Common myeloid progenitor, CD34-positive (primary cell): Measurements from ENCODE around the gene ADH7.
A peak's percentile ranks its signal among the peaks of the same experiment; 100 is the strongest.

Experiments used
- CTCF ChIA-PET: fragments of 350-600 bp; sonication (Branson Sonifier 250); formaldehyde crosslinking; loops from one replicate; lab custom pipeline; 2021; ENCODE audit warnings: antibody characterized with exemption; lab: Charles Lee
- POLR2A ChIA-PET: fragments of 350-600 bp; sonication (Branson Sonifier 250); formaldehyde crosslinking; loops from one replicate; lab custom pipeline; 2021; ENCODE audit warnings: antibody characterized with exemption; lab: Charles Lee
- DNase-seq, 3 donors: peaks; one replicate each; pipeline versions ENCODE4 v3.0.0 to v3.0.0-alpha.2; 2013
- H3K27ac ChIP-seq, 2 experiments: 1 replicate in 1 of 2; 2 replicates in 1 of 2; pipeline ENCODE4 v1.7.0; 2013; ENCODE audit warnings: inconsistent platforms in 2 of 2, low read length in 2 of 2, mild to moderate bottlenecking in 2 of 2, low read depth in 1 of 2, moderate library complexity in 1 of 2; ENCODE audit not compliant: severe bottlenecking in 2 of 2, insufficient read depth in 1 of 2, poor library complexity in 1 of 2
- H3K27me3 ChIP-seq, 5 experiments: replicated peaks in 2 of 5; 1 replicate in 3 of 5; 2 replicates in 2 of 5; pipeline versions ENCODE4 v1.6.1 to v1.7.0; 2013; ENCODE audit warnings: low read length in 4 of 5, mild to moderate bottlenecking in 2 of 5, moderate library complexity in 2 of 5, inconsistent platforms in 1 of 5; ENCODE audit not compliant: insufficient read depth in 5 of 5, control insufficient read depth in 4 of 5
- H3K36me3 ChIP-seq, 4 experiments: 1 replicate in 2 of 4; 2 replicates in 2 of 4; pipeline versions ENCODE4 v1.6.1 to v1.7.0; 2013; ENCODE audit warnings: low read length in 3 of 4, control low read depth in 1 of 4, mild to moderate bottlenecking in 1 of 4; ENCODE audit not compliant: control insufficient read depth in 4 of 4, insufficient read depth in 4 of 4
- H3K4me1 ChIP-seq, 4 experiments: 1 replicate in 3 of 4; 2 replicates in 1 of 4; pipeline versions ENCODE4 v1.6.1 to v1.7.1; 2013; ENCODE audit warnings: low read length in 3 of 4, mild to moderate bottlenecking in 3 of 4, control low read depth in 1 of 4, inconsistent platforms in 1 of 4, moderate library complexity in 1 of 4; ENCODE audit not compliant: control insufficient read depth in 4 of 4, insufficient read depth in 4 of 4; ENCODE audit errors: control extremely low read depth in 1 of 4
- H3K4me3 ChIP-seq, 7 experiments: 1 replicate in 4 of 7; 2 replicates in 3 of 7; pipeline versions ENCODE4 v1.5.1 to v1.7.0; 2013; ENCODE audit warnings: mild to moderate bottlenecking in 7 of 7, low read length in 6 of 7, moderate library complexity in 6 of 7, inconsistent platforms in 2 of 7, low read depth in 2 of 7, control low read depth in 1 of 7; ENCODE audit not compliant: insufficient read depth in 4 of 7, control insufficient read depth in 1 of 7; ENCODE audit errors: extremely low read depth in 1 of 7
- H3K9me3 ChIP-seq, 5 experiments: 1 replicate in 4 of 5; 2 replicates in 1 of 5; pipeline versions ENCODE4 v1.6.1 to v1.7.1; 2013; ENCODE audit warnings: low read length in 4 of 5, mild to moderate bottlenecking in 2 of 5, inconsistent platforms in 1 of 5, low read depth in 1 of 5, moderate library complexity in 1 of 5; ENCODE audit not compliant: control insufficient read depth in 4 of 5, insufficient read depth in 2 of 5; ENCODE audit errors: control extremely low read depth in 1 of 5
- WGBS: methylation state at CpG from one replicate; pipeline ENCODE4 v1.1.5; 2013; ENCODE audit not compliant: insufficient coverage; 5-methylcytosine and 5-hydroxymethylcytosine counted together

ADH7 gene

DNA sequence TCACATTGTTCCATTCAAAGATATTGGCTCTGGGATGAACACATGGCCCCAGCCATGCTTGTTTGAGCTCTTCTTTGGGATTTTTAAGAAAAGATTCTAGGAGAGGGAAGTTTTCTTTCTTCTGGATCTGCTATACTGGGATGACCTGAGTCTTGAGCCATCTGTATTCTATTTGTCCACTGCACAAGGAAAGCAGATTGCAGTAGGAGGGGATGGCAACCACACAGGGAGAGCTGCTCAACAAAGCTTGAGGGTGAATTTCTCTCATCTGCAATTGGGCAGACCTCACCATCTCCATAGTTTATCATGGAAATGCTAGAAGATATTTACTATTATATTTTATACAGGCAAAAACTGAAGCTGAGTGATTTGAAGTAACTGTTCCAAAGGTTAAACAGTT, 34.3 kb downstream of the ADH7 start:
- CTCF ChIA-PET = no interaction called here
- POLR2A ChIA-PET = no interaction called here

DNA sequence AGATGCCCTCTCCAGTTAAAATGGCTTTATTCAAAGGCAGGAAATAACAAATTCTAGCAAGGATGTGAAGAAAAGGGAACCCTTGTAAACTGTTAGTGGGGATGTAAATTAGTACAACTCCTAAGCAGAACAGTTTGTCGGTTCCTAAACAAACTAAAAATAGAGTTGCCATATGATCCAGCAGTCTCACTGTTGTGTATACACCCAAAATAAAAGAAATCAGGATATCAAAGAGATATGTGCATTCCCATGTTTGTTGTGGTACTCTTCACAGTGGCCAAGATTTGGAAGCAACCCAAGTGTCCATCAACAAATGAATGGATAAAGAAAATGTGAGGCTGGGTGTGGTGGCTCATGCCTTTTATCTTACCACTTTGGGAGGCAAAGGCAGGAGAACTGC, 36.1 kb downstream of the ADH7 start:
- CTCF ChIA-PET = interaction anchor here (0.7 kb wide), 1 partner anchor 31 kb away, joined by 3 read pairs; no protein-coding TSS in a partner anchor
- no CpG with 5 or more reads among the region's 1 CpG for WGBS
- DNase-seq = no peak
- Histone ChIP-seq H3K9me3 (peaks cover 0 to 2% (median 0%) of the 10 kb centered on the region in 5 experiments), H3K27ac (no peak overlapping the region), H3K36me3 (no peaks in the 10 kb centered on the region), H3K4me1 (no peaks in the 10 kb centered on the region), H3K27me3 (no peaks in the 10 kb centered on the region), H3K4me3 (no peak overlapping the region)
- POLR2A ChIA-PET = no interaction called here

More for the DNA sequence above, 34.3 kb downstream of the ADH7 start:
- H3K27me3 ChIP-seq = no peaks in the 10 kb centered on the region
- H3K9me3 ChIP-seq = peaks cover 0 to 2% (median 0%) of the 10 kb centered on the region in 5 experiments
- no peak for DNase-seq
- no peak overlapping the region for H3K27ac ChIP-seq
- H3K4me1 ChIP-seq = no peaks in the 10 kb centered on the region
- no peaks in the 10 kb centered on the region for H3K36me3 ChIP-seq
- H3K4me3 ChIP-seq = no peak overlapping the region

DNA sequence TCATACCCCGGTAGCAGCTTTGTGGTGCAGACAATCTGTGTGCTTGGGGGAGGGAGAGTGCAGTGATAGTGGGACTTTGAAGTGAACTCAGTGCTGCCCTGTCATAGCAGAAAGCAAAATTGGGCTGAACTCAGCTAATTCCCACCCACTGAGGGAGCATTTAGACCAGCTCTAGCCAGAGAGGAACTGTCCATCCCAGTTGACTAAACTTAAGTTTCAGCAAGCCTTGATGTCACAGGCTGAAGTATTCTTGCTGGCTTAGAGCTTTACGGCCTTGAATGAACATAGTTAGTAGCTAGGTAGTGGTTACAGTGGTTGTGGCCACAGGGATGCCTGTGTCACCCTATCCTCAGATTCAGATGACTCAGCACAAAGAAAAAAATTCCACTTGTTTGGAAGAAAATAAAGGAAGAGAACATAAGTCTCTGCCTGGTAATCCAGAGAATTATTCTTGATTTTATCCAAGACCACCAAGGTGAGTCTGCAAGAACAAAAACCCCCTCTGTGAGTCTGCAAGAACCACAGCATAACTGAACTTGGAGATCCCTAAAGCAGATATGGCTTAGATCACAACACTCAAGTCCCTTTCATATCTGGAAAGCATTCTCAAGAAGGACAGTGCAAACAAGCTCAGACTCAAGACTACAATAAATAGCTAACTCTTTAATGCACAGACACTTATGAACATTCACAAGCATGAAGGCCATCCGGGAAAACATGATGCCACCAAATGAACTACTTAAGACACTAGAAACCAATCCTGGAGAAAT, 39.4 kb downstream of the ADH7 start:
- 100% methylated on average over 1 of the region's 3 CpGs for WGBS
- H3K27ac ChIP-seq = no peak overlapping the region

DNA sequence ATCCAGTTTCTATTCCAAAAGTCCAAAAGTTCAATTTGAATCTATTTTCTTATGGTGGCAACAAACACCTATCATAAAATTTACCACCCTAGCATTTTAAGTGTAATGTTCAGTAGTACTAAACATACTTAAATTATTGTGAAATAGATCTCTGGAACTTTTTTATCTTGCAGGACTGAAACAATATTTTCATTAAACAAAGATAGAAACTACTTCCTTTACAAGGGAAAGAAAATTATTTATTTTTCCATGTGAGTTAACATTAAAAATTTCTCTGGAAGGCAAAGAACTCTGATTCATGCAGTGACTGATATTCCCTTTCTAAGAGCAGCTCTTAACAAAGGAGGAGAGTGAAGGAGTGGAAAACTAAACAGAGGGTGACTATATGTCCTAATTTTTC, 40.2 kb downstream of the ADH7 start:
- POLR2A ChIA-PET = no interaction called here
- no peaks in the 10 kb centered on the region for H3K27me3 ChIP-seq
- no peak overlapping the region for H3K4me3 ChIP-seq
- H3K36me3 ChIP-seq = no peaks in the 10 kb centered on the region
- H3K9me3 ChIP-seq = peaks cover 0 to 7% (median 0%) of the 10 kb centered on the region in 5 experiments
- CTCF ChIA-PET = interaction anchor here (1.6 kb wide), 1 partner anchor 10 kb away, joined by 10 read pairs; no protein-coding TSS in a partner anchor
- no peak for DNase-seq
- no peaks in the 10 kb centered on the region for H3K4me1 ChIP-seq
- no peak overlapping the region for H3K27ac ChIP-seq

More for the DNA sequence above, 39.4 kb downstream of the ADH7 start:
- peaks cover 0 to 7% (median 0%) of the 10 kb centered on the region in 5 experiments for H3K9me3 ChIP-seq
- H3K4me3 ChIP-seq = no peak overlapping the region
- DNase-seq = peak in 2 of 3 donors; percentile 20 to 36
- no peaks in the 10 kb centered on the region for H3K27me3 ChIP-seq
- CTCF ChIA-PET = interaction anchor here (1.6 kb wide), 1 partner anchor 9 kb away, joined by 10 read pairs; no protein-coding TSS in a partner anchor
- no peaks in the 10 kb centered on the region for H3K36me3 ChIP-seq
- no peaks in the 10 kb centered on the region for H3K4me1 ChIP-seq
- POLR2A ChIA-PET = no interaction called here

DNA sequence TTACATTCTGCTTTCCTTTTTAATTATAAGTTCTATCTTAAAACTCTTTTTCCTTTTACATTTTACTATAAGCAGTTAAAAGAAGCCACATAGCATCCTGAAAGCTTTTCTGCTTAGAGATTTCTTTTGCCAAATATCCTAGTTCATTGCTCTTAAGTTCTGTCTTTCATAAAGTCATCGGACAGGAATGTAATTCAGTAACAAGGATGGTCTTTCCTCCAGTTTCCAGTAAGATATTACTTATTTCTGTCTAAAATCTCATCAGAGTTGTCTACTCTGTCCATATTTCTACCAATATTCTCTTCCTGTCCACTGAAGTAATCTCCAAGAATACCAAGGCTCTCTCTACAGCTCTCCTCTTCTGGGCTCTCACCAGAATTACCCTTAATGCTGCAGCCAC, 45.1 kb downstream of the ADH7 start:
- ChIA-PET CTCF (interaction anchor here (1.5 kb wide), 1 partner anchor 13 kb away, joined by 4 read pairs; no protein-coding TSS in a partner anchor), POLR2A (no interaction called here)
- H3K9me3 ChIP-seq = peaks cover 0 to 9% (median 0%) of the 10 kb centered on the region in 5 experiments
- DNase-seq = no peak
- peaks cover 0 to 6% (median 0%) of the 10 kb centered on the region in 4 experiments for H3K4me1 ChIP-seq
- no peaks in the 10 kb centered on the region for H3K36me3 ChIP-seq
- no peak overlapping the region for H3K27ac ChIP-seq
- H3K27me3 ChIP-seq = no peaks in the 10 kb centered on the region
- H3K4me3 ChIP-seq = no peak overlapping the region
- WGBS = 100% methylated on average over 1 of the region's 1 CpG

DNA sequence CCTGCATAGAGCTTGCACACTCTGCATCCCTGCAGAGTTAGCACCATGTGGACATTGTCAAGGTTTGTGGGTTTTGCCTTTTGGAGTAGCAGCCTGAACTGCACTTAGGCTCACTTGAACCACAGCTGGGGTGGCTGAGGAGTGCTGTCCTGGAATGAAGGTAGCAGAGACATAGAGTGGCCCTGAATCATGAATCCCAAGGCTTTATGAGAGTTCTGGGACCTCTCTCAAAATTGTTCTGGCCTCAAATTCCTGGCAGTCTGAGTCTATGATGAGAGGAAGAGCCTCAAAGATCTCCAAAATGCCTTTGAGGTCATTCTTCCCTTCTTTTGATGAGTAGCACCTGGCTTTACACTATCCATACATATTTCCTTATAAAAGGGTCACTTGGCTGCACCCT, 45.5 kb downstream of the ADH7 start:
- ChIA-PET POLR2A (no interaction called here), CTCF (no interaction called here)
- Histone ChIP-seq H3K36me3 (no peaks in the 10 kb centered on the region), H3K27ac (no peak overlapping the region), H3K4me3 (no peak overlapping the region), H3K9me3 (peaks cover 0 to 9% (median 0%) of the 10 kb centered on the region in 5 experiments), H3K4me1 (peaks cover 0 to 6% (median 0%) of the 10 kb centered on the region in 4 experiments), H3K27me3 (no peaks in the 10 kb centered on the region)
- DNase-seq = no peak

DNA sequence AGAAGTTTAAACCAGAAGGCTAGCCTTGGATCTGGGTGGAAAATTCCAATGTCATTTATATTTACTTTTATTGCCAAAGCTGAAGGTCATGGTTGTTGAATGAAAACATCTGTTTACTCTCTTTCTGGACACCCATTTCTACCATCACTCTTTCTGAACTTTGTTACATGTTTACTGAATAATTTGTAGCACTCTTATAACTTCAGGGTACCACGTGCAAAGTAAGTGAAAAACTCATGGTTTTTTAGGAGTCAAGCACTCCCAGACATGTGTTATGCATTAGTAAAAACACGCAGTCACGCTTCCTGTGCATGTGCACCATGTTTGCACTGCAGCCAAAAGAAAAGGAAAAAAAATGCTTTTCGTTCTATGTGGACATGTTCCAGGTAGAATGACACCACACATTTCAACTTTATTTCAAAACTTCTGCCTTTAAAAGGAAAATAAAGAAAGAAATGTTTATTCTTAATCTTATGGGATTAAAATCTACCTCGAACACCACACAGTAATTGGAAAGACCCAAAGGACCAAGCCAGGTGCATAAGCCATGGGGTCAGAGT, 51.2 kb downstream of the ADH7 start:
- H3K27ac ChIP-seq = no peak overlapping the region
- no peaks in the 10 kb centered on the region for H3K27me3 ChIP-seq
- WGBS = 20% methylated on average over 3 of the region's 5 CpGs
- CTCF ChIA-PET = interaction anchor here (0.6 to 1.0 kb wide), 2 partner anchors 26 to 331 kb away, joined by 3 read pairs; no protein-coding TSS in a partner anchor
- peaks cover 0 to 9% (median 0%) of the 10 kb centered on the region in 4 experiments for H3K4me1 ChIP-seq
- no peaks in the 10 kb centered on the region for H3K36me3 ChIP-seq
- no peak overlapping the region for H3K4me3 ChIP-seq
- H3K9me3 ChIP-seq = peaks cover 0 to 2% (median 0%) of the 10 kb centered on the region in 5 experiments
- DNase-seq = peak; percentile 56 to 86 (median 85)
- POLR2A ChIA-PET = no interaction called here
